HCT116 (cell line): ENCODE results near the gene RYR2. TPM values are rescaled to one million over a fixed set of nuclear protein-coding genes. Genes with fewer than 3 reads are reported as not detected.

ENCODE experiments used
- ATAC-seq: fragments of 200-7000 bp; cut with Tn5 transposase; 2 replicates; pipeline ENCODE4 v1.9.1; 2020; ENCODE audit warnings: mild to moderate bottlenecking, moderate library complexity
- BruUV-seq: library from RNA; stranded (reverse); fragments of 400-500 nt; replicated peaks from 2 replicates; lab custom pipeline; 2021; lab: Mats Ljungman, UMichigan
- CTCF ChIA-PET: fragments of 300-600 bp; sonication (Branson Sonifier 250); formaldehyde crosslinking; loops from one replicate; lab custom pipeline; 2021; ENCODE audit warnings: antibody characterized with exemption; lab: Charles Lee
- POLR2A ChIA-PET: fragments of 300-600, 350-600 bp; sonication (Branson Sonifier 250); formaldehyde crosslinking; loops from one replicate; lab custom pipeline; 2021; ENCODE audit warnings: antibody characterized with exemption; lab: Charles Lee
- RAD21 ChIA-PET, 2 experiments: fragments of 300-600 bp; sonication (Branson Sonifier 250); formaldehyde crosslinking; loops; one replicate each; lab custom pipeline; 2023; ENCODE audit warnings: low total read pairs in 2 of 2; ENCODE audit not compliant: uncharacterized antibody in 2 of 2, unreplicated experiment in 2 of 2, low non-redundant PET in 1 of 2; lab: Charles Lee
- DNase-seq: peaks from one replicate; pipeline ENCODE4 v3.0.0-alpha.2; 2010; ENCODE audit warnings: low read depth, low spot score
- H2AFZ ChIP-seq: fragments of 200-600 bp; shearing (Covaris generic), sonication (generic); 2 replicates; pipeline ENCODE4 v1.6.1; 2017; ENCODE audit warnings: low read depth, mixed run types, mixed read lengths, antibody characterized with exemption, low read length; ENCODE audit not compliant: poor library complexity, severe bottlenecking
- H3K27ac ChIP-seq: 2 replicates; pipeline ENCODE4 v1.5.1; 2012; ENCODE audit warnings: low read depth, low read length
- H3K27me3 ChIP-seq: fragments of 200-600 bp; sonication (generic); 2 replicates; pipeline ENCODE4 v1.6.1; 2016; ENCODE audit warnings: mixed run types, low read length, mixed read lengths; ENCODE audit not compliant: insufficient read depth
- H3K36me3 ChIP-seq, 2 experiments: fragments of 200-500 bp in 1 of 2; fragments of 200-600 bp in 1 of 2; sonication (Bioruptor generic) in 1 of 2; sonication (generic) in 1 of 2; 2 replicates each; pipeline versions ENCODE4 v1.5.1 to v1.6.1; 2014 to 2016; ENCODE audit warnings: low read length in 2 of 2, inconsistent platforms in 1 of 2, mixed read lengths in 1 of 2, mixed run types in 1 of 2; ENCODE audit not compliant: insufficient read depth in 2 of 2, control insufficient read depth in 1 of 2
- H3K4me1 ChIP-seq, 2 experiments: fragments of 200-600 bp in 1 of 2; sonication (generic) in 1 of 2; 2 replicates each; pipeline versions ENCODE4 v1.5.1 to v1.6.1; 2012 to 2017; ENCODE audit warnings: low read length in 2 of 2, inconsistent platforms in 1 of 2, mild to moderate bottlenecking in 1 of 2, mixed read lengths in 1 of 2, mixed run types in 1 of 2, moderate library complexity in 1 of 2; ENCODE audit not compliant: insufficient read depth in 2 of 2, control insufficient read depth in 1 of 2
- H3K4me2 ChIP-seq: fragments of 200-600 bp; sonication (generic); 2 replicates; pipeline ENCODE4 v1.6.1; 2017; ENCODE audit warnings: mixed run types, low read length, mixed read lengths
- H3K4me3 ChIP-seq, 2 experiments: fragments of 200-600 bp in 1 of 2; sonication (generic) in 1 of 2; replicated peaks in 1 of 2; 2 replicates each; pipeline ENCODE4 v1.5.1; 2011 to 2016; ENCODE audit warnings: low read length in 2 of 2, control low read depth in 1 of 2, low read depth in 1 of 2, mild to moderate bottlenecking in 1 of 2, mixed read lengths in 1 of 2, mixed run types in 1 of 2
- H3K79me2 ChIP-seq: fragments of 200-600 bp; sonication (generic); 2 replicates; pipeline ENCODE4 v1.6.1; 2017; ENCODE audit warnings: mild to moderate bottlenecking, mixed run types, low read length, moderate library complexity, mixed read lengths; ENCODE audit not compliant: insufficient read depth
- H3K9ac ChIP-seq: fragments of 200-600 bp; sonication (generic); 2 replicates; pipeline ENCODE4 v1.6.1; 2016; ENCODE audit warnings: low read length, mixed read lengths
- H3K9me2 ChIP-seq: fragments of 200-600 bp; sonication (generic), shearing (Covaris generic); 2 replicates; pipeline ENCODE4 v1.6.1; 2017; ENCODE audit warnings: mixed run types, mild to moderate bottlenecking, moderate library complexity; ENCODE audit not compliant: insufficient read depth
- H3K9me3 ChIP-seq, 2 experiments: fragments of 200-500 bp in 1 of 2; fragments of 200-600 bp in 1 of 2; sonication (Bioruptor generic) in 1 of 2; sonication (generic) in 1 of 2; 2 replicates each; pipeline ENCODE4 v1.6.1; 2014 to 2017; ENCODE audit warnings: low read length in 2 of 2, mixed read lengths in 2 of 2, inconsistent platforms in 1 of 2, low read depth in 1 of 2, mild to moderate bottlenecking in 1 of 2, mixed run types in 1 of 2, moderate library complexity in 1 of 2; ENCODE audit not compliant: control insufficient read depth in 1 of 2, insufficient read depth in 1 of 2
- H4K20me1 ChIP-seq: fragments of 200-600 bp; sonication (generic), shearing (Covaris generic); 2 replicates; pipeline ENCODE4 v1.6.1; 2017; ENCODE audit warnings: mixed run types, mild to moderate bottlenecking, moderate library complexity; ENCODE audit not compliant: insufficient read depth
- ATF3 ChIP-seq: IDR thresholded peaks from 2 replicates; pipeline ENCODE4 v1.6.1; 2012
- CBX3 ChIP-seq: IDR thresholded peaks from 2 replicates; pipeline ENCODE4 v1.6.1; 2012; ENCODE audit warnings: low read depth
- CEBPB ChIP-seq: IDR thresholded peaks from 2 replicates; pipeline ENCODE4 v1.6.1; 2012; ENCODE audit warnings: low read depth
- EGR1 ChIP-seq: IDR thresholded peaks from 2 replicates; pipeline ENCODE4 v1.6.1; 2012; ENCODE audit warnings: low read depth
- ELF1 ChIP-seq: IDR thresholded peaks from 2 replicates; pipeline ENCODE4 v1.6.1; 2012; ENCODE audit warnings: low read depth, borderline replicate concordance
- EZH2phosphoT487 ChIP-seq: fragments of 200-600 bp; IDR thresholded peaks from 2 replicates; pipeline ENCODE4 v1.6.1; 2018; ENCODE audit warnings: antibody characterized with exemption, borderline replicate concordance
- FOSL1 ChIP-seq: IDR thresholded peaks from 2 replicates; pipeline ENCODE4 v1.6.1; 2012; ENCODE audit warnings: low read depth
- JUND ChIP-seq: IDR thresholded peaks from 2 replicates; pipeline ENCODE4 v1.6.1; 2012
- POLR2A ChIP-seq: IDR thresholded peaks from 2 replicates; pipeline ENCODE4 v1.7.0; 2011; ENCODE audit warnings: borderline replicate concordance; ENCODE audit not compliant: insufficient read depth, insufficient read length; ENCODE audit errors: extremely low read depth
- SP1 ChIP-seq: IDR thresholded peaks from 2 replicates; pipeline ENCODE4 v1.6.1; 2012; ENCODE audit warnings: low read depth
- SRF ChIP-seq: IDR thresholded peaks from 2 replicates; pipeline ENCODE4 v1.6.1; 2012; ENCODE audit warnings: low read depth
- YY1 ChIP-seq: IDR thresholded peaks from 2 replicates; pipeline ENCODE4 v1.6.1; 2011; ENCODE audit warnings: low read length, low read depth, moderate library complexity, mild to moderate bottlenecking; ENCODE audit not compliant: insufficient replicate concordance; ENCODE audit errors: extremely low read depth
- ZBTB33 ChIP-seq: IDR thresholded peaks from 2 replicates; pipeline ENCODE4 v1.6.1; 2011; ENCODE audit warnings: mild to moderate bottlenecking, low read length, moderate library complexity; ENCODE audit not compliant: insufficient replicate concordance; ENCODE audit errors: extremely low read depth
- ZFX ChIP-seq: fragments of 450-650 bp; IDR thresholded peaks from 2 replicates; pipeline ENCODE4 v1.6.1; 2017
- intact Hi-C: fragments of 100-400 bp; cut with micrococcal nuclease; formaldehyde crosslinking; loops from 2 replicates; pipeline ENCODE4 v1.10.0; 2022
- total RNA-seq: library from RNA; stranded (reverse); gene quantifications from one replicate; pipeline ENCODE4 v1.2.1, GENCODE V29; 2021; ENCODE audit not compliant: unreplicated experiment

The RYR2 gene
- total RNA-seq, 1 experiment from 2014 or later: 0.02 TPM

- H3K4me1 ChIP-seq: no peaks in the 10 kb centered on the region
- H3K36me3 ChIP-seq: no peaks in the 10 kb centered on the region
- no peaks in the 10 kb centered on the region for H3K27me3 ChIP-seq
- no peak overlapping the region for H3K9ac ChIP-seq
- H3K79me2 ChIP-seq: no peaks in the 10 kb centered on the region
- no peak overlapping the region for H3K4me2 ChIP-seq
- DNase-seq: no peak
- TF ChIP-seq FOSL1 (no peak), ZBTB33 (no peak), ELF1 (no peak), EZH2phosphoT487 (no peak), CEBPB (no peak), ATF3 (no peak), JUND (no peak), EGR1 (no peak), YY1 (no peak), CBX3 (no peak), SP1 (no peak), ZFX (no peak), SRF (no peak), POLR2A (no peak)
- TF ChIP-seq, all 23 proteins: peak for 0
- Histone ChIP-seq H3K4me3 (no peak overlapping the region), H3K9me3 (peaks cover 0 to 8% of the 10 kb centered on the region in 2 experiments; a peak in 2 of 4 replicates), H3K27ac (no peak overlapping the region), H3K9me2 (no peaks in the 10 kb centered on the region), H4K20me1 (no peaks in the 10 kb centered on the region), H2AFZ (no peak overlapping the region)
- RAD21 ChIA-PET: no interaction called here
- BruUV-seq: no TSS peak
- POLR2A ChIA-PET: no interaction called here
- ATAC-seq: no peak
- intact Hi-C loops: no loop called here
- CTCF ChIA-PET: no interaction called here
Observed at GRCh38 chr1:237590386-237590785, 548.4 kb downstream of the RYR2 start.
